NOMO-1 treated with DMSO at 0.1 percent for 48 hours (cell line): ENCODE data around the gene MED13L.
"Not testable (repeated sequence)": the region's sequence is repeated elsewhere in the genome, so short reads cannot be mapped to it uniquely, and the experiment has no call there.

Source experiments
- DNase-seq: peaks from one replicate; lab custom pipeline; 2025; ENCODE audit not compliant: unreplicated experiment; lab: John Stamatoyannopoulos, UW

MED13L gene

DNA sequence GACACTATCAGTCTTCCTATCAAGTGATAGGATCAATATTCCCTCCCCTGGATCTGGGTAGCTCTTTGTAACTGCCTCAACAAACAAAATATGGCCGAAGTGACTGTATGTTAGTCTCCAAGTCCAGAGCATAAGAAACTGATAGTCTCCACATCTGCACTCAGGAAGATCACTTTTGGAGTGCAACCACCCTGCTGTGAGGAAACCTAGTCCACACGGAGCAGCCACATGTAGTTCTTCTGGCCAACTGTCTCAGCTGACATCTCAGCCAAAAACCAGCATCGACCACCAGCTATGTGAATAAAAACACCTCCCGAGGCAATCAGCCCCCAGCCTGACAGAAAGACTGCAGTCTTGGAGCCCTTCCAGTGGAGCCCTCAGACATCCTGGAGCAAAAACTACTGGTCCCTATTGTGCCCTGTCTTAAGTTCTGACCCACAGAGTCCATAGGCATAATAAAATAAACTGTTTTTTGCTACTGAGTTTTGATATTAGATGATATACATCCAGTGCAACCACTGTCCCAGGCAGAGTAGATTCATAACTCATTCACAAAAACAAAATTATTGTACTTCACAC lies 143.8 kb downstream of the MED13L start:
- no peak for DNase-seq

- peak; percentile 76 for DNase-seq
These were observed 144.3 kb downstream of the MED13L start for GRCh38 chr12:116133149-116133548.

- DNase-seq: not testable (repeated sequence)
These were observed 145.5 kb downstream of the MED13L start for GRCh38 chr12:116131987-116132386.

DNA sequence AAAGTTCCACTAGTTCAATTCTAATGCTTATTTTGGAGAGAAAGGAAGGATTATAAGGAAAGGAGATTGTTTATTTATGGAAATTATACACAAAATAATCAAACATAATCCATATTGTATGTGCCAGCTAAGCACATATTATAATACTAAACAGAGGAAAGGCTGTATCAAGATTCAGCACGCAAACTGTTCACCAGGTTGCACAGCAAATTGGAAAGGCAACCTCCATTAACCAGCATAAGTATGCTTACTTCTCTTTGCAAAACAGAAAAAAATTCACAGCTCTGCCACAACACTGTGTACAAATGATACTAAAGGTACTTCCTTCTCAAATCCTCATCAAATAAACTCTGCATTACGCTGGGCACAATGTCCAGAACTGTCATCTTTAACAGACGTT lies 146.3 kb downstream of the MED13L start:
- DNase-seq: no peak

DNA sequence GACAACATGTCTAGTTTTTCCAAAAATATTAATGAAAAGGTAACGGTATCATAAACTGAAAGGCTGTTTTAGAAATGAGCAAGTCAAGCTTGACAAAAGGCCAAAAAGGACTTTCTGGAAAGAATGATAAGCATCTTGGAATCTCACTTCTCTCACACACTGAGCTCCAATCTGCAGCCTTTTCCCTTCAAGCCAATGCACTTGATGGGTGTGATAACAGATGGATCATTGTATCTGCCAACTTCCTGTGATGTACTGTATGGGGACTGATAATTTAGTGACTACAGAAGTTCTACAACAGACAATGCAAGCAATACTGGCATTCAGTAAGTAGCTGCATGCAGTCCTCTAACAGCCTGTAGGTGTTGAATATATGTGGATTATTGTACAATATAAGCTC lies 147.1 kb downstream of the MED13L start:
- DNase-seq: no peak

GRCh38 chr12:116128779-116129178 lies 148.7 kb downstream of the MED13L start:
- no peak for DNase-seq

- DNase-seq: no peak
These were observed 149.6 kb downstream of the MED13L start for GRCh38 chr12:116127859-116128258.

DNA sequence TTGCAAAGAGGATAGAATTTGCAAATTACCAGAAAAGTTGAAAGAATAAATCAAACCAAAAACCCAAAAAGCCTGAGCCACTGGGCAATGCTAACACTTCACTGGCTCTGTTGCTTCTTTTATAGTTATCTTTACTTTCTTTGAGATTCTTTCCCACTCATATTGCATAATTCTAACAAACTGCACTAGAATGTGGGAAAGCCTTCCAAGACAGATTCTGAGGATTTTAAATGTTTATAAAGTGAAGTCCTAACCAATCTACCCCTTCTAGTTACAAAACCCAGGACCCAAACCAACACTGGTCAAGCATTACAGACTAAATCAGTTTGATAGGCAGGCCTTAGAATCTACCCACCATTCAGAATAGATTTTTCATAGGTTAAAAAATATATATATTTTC lies 150.9 kb downstream of the MED13L start:
- no peak for DNase-seq

DNA sequence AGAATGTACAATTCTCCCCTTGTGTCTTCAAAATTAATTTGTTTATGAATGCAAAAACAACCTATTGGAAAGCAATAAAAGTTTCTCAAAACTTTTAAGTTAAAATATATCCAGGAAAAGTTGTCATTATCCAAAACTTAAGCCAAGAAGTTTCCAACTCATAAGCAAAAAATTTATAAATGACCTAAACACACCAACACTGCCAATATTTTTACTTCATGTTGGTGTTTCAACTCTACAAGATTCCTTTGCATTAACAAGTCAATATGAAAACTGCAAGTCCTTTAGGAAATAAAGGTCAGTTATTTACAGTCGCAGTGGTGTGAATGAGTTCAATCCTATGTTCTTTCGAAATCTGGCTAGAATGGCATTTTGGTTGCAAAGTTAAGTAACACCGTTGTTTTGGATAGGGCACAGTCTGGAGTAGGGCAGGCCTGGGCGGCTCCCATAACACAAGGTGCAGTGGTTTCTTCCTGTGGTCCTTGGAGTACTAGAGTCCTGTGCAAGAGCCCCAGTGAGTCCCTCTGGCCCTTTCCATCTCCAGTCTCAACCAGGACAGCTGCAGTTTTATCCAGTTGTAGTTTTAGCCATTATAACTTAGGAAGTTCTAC lies 151.4 kb downstream of the MED13L start:
- peak; percentile 40 for DNase-seq

DNA sequence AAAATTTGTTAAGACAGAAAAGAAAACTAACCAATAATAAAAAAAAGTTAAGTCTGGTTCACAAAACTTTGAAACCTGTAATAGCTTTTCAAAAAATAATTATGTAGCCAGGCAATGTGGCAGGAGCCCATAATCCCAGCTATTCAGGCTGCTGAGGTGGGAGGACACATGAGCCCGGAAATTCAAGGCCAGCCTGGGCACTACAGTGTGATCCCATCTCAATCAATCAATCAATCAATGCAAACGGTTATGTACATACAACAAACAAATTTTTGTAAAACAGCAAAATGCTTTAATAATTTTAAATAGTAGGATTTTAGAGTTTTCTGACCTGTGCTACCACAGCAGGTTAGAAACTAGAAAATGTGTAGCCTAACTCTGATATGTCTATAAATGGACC lies 152.4 kb downstream of the MED13L start:
- no peak for DNase-seq

DNA sequence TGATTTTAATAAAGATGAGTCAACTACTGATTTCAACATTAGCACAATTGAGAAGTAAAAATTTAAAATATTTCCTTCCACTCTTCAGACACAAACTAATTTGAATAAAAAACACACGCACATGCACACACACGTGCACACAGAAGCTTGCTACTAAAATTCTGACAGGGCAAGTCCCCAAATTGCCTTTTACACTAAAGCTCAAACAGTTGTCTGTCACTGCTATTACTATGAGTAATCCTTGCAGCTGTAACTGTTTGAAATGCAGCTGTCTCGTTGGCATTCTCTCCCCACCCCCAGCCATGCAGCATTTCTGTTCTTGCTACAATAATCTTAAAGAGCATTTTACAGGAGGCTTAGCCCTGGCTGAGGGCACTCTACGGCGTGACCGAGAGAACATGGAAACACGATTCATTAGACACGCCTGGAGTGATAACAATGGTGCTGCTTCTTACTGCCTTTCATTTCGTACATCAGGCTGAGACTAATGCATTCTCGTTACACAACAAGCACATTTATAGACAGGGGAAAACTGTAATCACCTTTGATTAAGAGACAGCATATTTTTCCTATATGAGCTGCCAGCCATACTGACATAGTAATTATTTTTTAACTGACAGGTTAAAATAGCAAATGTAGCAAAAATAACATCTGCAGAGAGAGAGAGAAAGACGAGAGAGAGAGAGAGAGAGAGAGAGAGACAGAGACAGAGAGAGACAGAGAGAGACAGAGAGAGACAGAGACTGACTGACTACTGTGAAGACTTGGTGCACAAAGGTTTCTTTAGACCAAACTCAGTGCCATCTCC lies 153.8 kb downstream of the MED13L start:
- DNase-seq: peak; percentile 33

DNA sequence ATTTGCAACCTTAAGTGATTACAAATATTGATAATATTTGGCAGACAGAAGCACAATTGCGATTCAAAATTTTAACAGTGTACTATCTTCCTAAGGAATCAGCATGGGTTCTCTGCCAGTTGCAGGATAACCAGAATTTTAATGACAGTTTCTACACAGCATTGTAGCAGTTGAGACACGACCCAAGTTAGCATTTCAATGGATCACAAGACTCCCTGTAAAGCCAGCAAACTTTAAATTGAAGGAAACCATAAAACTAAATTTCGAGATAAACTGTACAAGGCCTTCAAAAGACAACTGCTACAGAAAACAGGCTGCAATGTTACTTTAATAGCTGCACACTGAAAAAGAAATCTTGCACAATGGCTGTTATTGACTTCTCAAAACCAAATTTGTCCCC lies 154.9 kb downstream of the MED13L start:
- DNase-seq: no peak

DNA sequence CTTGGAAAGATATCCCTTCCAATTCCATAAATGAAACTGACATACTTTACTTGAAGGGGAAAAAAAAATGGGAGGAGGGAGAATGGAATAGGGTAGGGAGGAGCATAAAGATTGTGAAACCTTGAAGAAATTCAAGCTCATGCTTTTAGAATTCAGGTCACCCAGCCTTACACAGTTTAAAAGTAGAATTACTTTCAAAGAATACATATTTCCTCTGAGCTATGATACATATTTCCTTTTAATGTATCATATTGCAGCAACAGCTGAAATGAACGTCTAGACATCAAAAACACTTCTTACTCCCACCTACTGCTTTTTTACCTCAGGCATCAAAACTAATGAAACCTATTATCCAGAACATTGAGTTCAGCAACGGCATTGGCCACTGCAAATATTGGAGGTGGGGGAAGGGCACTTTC lies 156.0 kb downstream of the MED13L start:
- no peak for DNase-seq

DNA sequence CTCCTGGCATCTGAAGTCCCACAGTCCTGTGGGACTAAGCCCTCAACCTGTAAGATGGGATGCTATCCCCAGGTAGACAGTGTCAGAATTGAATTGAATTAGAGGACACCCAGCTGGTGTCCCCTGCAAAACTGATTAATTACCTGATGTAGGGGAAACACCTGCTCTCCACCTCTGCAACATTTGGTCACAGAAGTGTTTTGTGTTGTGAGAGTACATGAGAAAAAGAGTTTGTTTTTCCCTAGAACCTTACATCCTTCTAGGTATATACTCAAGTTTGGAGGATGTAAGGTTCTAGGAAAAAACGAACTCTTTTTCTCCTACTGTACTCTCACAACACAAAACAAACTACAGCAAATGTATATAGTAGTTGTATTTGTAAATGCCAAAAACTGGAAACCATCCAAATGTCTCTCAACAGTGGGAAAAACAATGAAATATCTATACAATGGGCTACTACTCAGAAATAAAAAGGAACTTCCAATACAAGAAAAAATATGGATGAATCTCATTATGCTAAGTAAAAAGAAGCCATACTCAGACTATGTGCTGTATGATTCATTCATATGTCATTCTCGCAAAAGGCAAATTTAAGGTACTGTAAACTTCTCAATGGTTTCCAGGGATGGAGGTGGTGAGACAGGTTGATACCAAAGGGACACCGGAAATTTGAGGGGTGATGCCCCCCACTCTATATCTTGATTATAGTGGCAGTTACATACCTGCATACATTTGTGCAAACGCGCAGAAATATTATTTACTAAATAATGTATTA lies 160.7 kb downstream of the MED13L start:
- no peak for DNase-seq

- DNase-seq: no peak
These were observed 163.9 kb downstream of the MED13L start for GRCh38 chr12:116113398-116114130.

GRCh38 chr12:116106870-116107269 lies 170.6 kb downstream of the MED13L start:
- DNase-seq: no peak

- DNase-seq: no peak
These were observed 173.2 kb downstream of the MED13L start for GRCh38 chr12:116104167-116104767.

- DNase-seq: no peak
These were observed 175.5 kb downstream of the MED13L start for GRCh38 chr12:116101991-116102390.

GRCh38 chr12:116099652-116100432 lies 177.7 kb downstream of the MED13L start:
- no peak for DNase-seq

GRCh38 chr12:116096874-116097273 lies 180.6 kb downstream of the MED13L start:
- no peak for DNase-seq
